ENCODE results near the gene CNNM4. TPM values are rescaled to one million over a fixed set of nuclear protein-coding genes. Genes with fewer than 3 reads are reported as not detected.

CNNM4 gene
- total and polyA plus RNA-seq, 4 donors, result 0.82 to 2.3 (median 2.1) TPM

- Histone ChIP-seq H3K27me3 (ENCODE audit: control insufficient read depth in 4 of 4, insufficient read depth in 4 of 4, low read length in 3 of 4) (no peaks in the 10 kb centered on the region), H3K9ac (ENCODE audit: low read depth in 1 of 2, low read length in 2 of 2) (no peak overlapping the region), H3K9me3 (ENCODE audit: control insufficient read depth in 4 of 4, low read length in 3 of 4) (no peaks in the 10 kb centered on the region), H3K27ac (ENCODE audit: low read depth in 1 of 2, low read length in 2 of 2) (peak overlapping the region in 1 of 2 donors; percentile 9), H3K36me3 (ENCODE audit: control insufficient read depth in 4 of 4, insufficient read depth in 3 of 4, low read depth in 1 of 4, low read length in 3 of 4) (peaks cover under 1 to 8% (median 2%) of the 10 kb centered on the region in 4 donors), H3K4me1 (ENCODE audit: control insufficient read depth in 4 of 4, insufficient read depth in 4 of 4, low read length in 3 of 4) (peaks cover 22 to 72% (median 62%) of the 10 kb centered on the region in 4 donors), H3K4me3 (ENCODE audit: low read depth in 1 of 3, low read length in 3 of 3) (peak overlapping the region in 1 of 3 donors; percentile 6)
- no peak for TF ChIP-seq ATF3 (IDR thresholded peaks at IDR 0.05)
- no peak for TF ChIP-seq TAF1 (conservative IDR thresholded peaks at IDR 0.05)
- TF ChIP-seq GABPA (IDR thresholded peaks at IDR 0.05 in 1 of 2, conservative IDR thresholded peaks at IDR 0.05 in 1 of 2), result no peak
- TF ChIP-seq JUND (IDR thresholded peaks at IDR 0.05), result no peak
- no peak for TF ChIP-seq RXRA (IDR thresholded peaks at IDR 0.05)
- no peak for TF ChIP-seq HNF4A (conservative IDR thresholded peaks at IDR 0.05)
- no peak for TF ChIP-seq RAD21 (IDR thresholded peaks at IDR 0.05)
- no peak for TF ChIP-seq FOXA1 (IDR thresholded peaks at IDR 0.05)
- TF ChIP-seq EGR1 (IDR thresholded peaks at IDR 0.05; ENCODE audit: low read depth in 2 of 2), result no peak
- TF ChIP-seq ZBTB33 (IDR thresholded peaks at IDR 0.05), result no peak
- TF ChIP-seq REST (IDR thresholded peaks at IDR 0.05), result no peak
- no peak for TF ChIP-seq MAX (IDR thresholded peaks at IDR 0.05)
- TF ChIP-seq HNF4G (IDR thresholded peaks at IDR 0.05), result no peak
- 70% methylated on average over 12 of the region's 12 CpGs for WGBS
- DNase-seq (ENCODE audit: low spot score), result no peak
Measured at GRCh38 chr2:96819876-96820511, 59.3 kb downstream of the CNNM4 start.

- 37% methylated on average over 11 of the region's 11 CpGs for WGBS
- TF ChIP-seq HNF4A (conservative IDR thresholded peaks at IDR 0.05) (peak; percentile 54 to 59), NR2F2 (IDR thresholded peaks at IDR 0.05) (no peak), YY1 (IDR thresholded peaks at IDR 0.05) (peak; percentile 15), REST (IDR thresholded peaks at IDR 0.05) (no peak), HNF4G (IDR thresholded peaks at IDR 0.05) (peak; percentile 34), RXRA (IDR thresholded peaks at IDR 0.05) (peak in 1 of 2 donors; percentile 19), RAD21 (IDR thresholded peaks at IDR 0.05) (no peak), CTCF (IDR thresholded peaks at IDR 0.05; ENCODE audit: low read depth, low read length, missing input control) (no peak), SP1 (IDR thresholded peaks at IDR 0.05) (peak; percentile 10)
- H3K27ac ChIP-seq (ENCODE audit: low read depth in 1 of 2, low read length in 2 of 2), result peak overlapping the region in 1 of 2 donors; percentile 9
- no peaks in the 10 kb centered on the region for H3K9me3 ChIP-seq (ENCODE audit: control insufficient read depth in 4 of 4, low read length in 3 of 4)
- H3K27me3 ChIP-seq (ENCODE audit: control insufficient read depth in 4 of 4, insufficient read depth in 4 of 4, low read length in 3 of 4), result no peaks in the 10 kb centered on the region
- H3K36me3 ChIP-seq (ENCODE audit: control insufficient read depth in 4 of 4, insufficient read depth in 3 of 4, low read depth in 1 of 4, low read length in 3 of 4), result peaks cover 4 to 14% (median 9%) of the 10 kb centered on the region in 4 donors
- DNase-seq (ENCODE audit: low spot score), result no peak
- no peak overlapping the region for H3K9ac ChIP-seq (ENCODE audit: low read depth in 1 of 2, low read length in 2 of 2)
- H3K4me1 ChIP-seq (ENCODE audit: control insufficient read depth in 4 of 4, insufficient read depth in 4 of 4, low read length in 3 of 4), result peaks cover 22 to 64% (median 57%) of the 10 kb centered on the region in 4 donors
- H3K4me3 ChIP-seq (ENCODE audit: low read depth in 1 of 3, low read length in 3 of 3), result no peak overlapping the region
Measured at GRCh38 chr2:96821113-96821675, 60.5 kb downstream of the CNNM4 start.
